WTC11 (cell line): ENCODE measurements around the gene ELP2. TPM values are rescaled to one million over a fixed set of nuclear protein-coding genes. Genes with fewer than 3 reads are reported as not detected.

ENCODE experiments used
- ATAC-seq: fragments of 200-7000 bp; cut with Tn5 transposase; 2 replicates; pipeline ENCODE4 v1.10.0; 2021; ENCODE audit warnings: mild to moderate bottlenecking, moderate library complexity
- CTCF ChIA-PET: fragments of 300-600 bp; sonication (Branson Sonifier 250); formaldehyde crosslinking; loops from one replicate; lab custom pipeline; 2021; ENCODE audit warnings: antibody characterized with exemption; lab: Charles Lee
- POLR2A ChIA-PET: fragments of 350-600 bp; sonication (Branson Sonifier 250); formaldehyde crosslinking; loops from one replicate; lab custom pipeline; 2021; ENCODE audit warnings: antibody characterized with exemption; lab: Charles Lee
- DNase-seq: peaks from one replicate; pipeline ENCODE4 v3.0.0; 2021; ENCODE audit warnings: low spot score
- H3K27ac Mint-ChIP-seq: 2 replicates; pipeline ENCODE4 v1.8.0; 2021; ENCODE audit warnings: mixed read lengths
- H3K27me3 Mint-ChIP-seq: 2 replicates; pipeline ENCODE4 v1.8.0; 2021; ENCODE audit warnings: low read depth, mild to moderate bottlenecking, moderate library complexity, mixed read lengths
- H3K36me3 Mint-ChIP-seq: 2 replicates; pipeline ENCODE4 v1.8.0; 2021; ENCODE audit warnings: mixed read lengths
- H3K4me1 Mint-ChIP-seq: 2 replicates; pipeline ENCODE4 v1.8.0; 2022; ENCODE audit warnings: mixed read lengths
- H3K4me3 Mint-ChIP-seq: 2 replicates; pipeline ENCODE4 v1.8.0; 2021; ENCODE audit warnings: mild to moderate bottlenecking, moderate library complexity, mixed read lengths
- H3K9me3 Mint-ChIP-seq: 2 replicates; pipeline ENCODE4 v1.8.0; 2021; ENCODE audit warnings: mixed read lengths
- E2F5 ChIP-seq: sonication (generic); formaldehyde crosslinking; IDR thresholded peaks from 2 replicates; pipeline ENCODE4 v1.8.1; 2022; ENCODE audit warnings: mild to moderate bottlenecking, moderate library complexity, missing genetic modification reagents
- ESRRA ChIP-seq: sonication (generic); formaldehyde crosslinking; IDR thresholded peaks from 2 replicates; pipeline ENCODE4 v1.8.1; 2022; ENCODE audit warnings: mild to moderate bottlenecking, missing genetic modification reagents, borderline replicate concordance
- FOXP1 ChIP-seq: sonication (generic); formaldehyde crosslinking; IDR thresholded peaks from 2 replicates; pipeline ENCODE4 v1.8.0; 2022; ENCODE audit warnings: missing genetic modification reagents, mild to moderate bottlenecking, moderate library complexity, borderline replicate concordance
- FOXP4 ChIP-seq: sonication (generic); formaldehyde crosslinking; IDR thresholded peaks from 2 replicates; pipeline ENCODE4 v1.8.0; 2022; ENCODE audit warnings: mild to moderate bottlenecking, missing genetic modification reagents
- GABPB1 ChIP-seq: sonication (generic); formaldehyde crosslinking; IDR thresholded peaks from 2 replicates; pipeline ENCODE4 v1.8.1; 2023; ENCODE audit warnings: mild to moderate bottlenecking, missing genetic modification reagents
- GTF2I ChIP-seq: fragments of 250-450 bp; sonication (Bioruptor Pico); conservative IDR thresholded peaks from 2 replicates; pipeline ENCODE4 v1.4.0; 2021; ENCODE audit warnings: mild to moderate bottlenecking
- JUN ChIP-seq: sonication (generic); formaldehyde crosslinking; IDR thresholded peaks from 2 replicates; pipeline ENCODE4 v1.8.0; 2023; ENCODE audit warnings: mild to moderate bottlenecking, missing genetic modification reagents
- MAX ChIP-seq: sonication (generic); formaldehyde crosslinking; IDR thresholded peaks from 2 replicates; pipeline ENCODE4 v1.8.0; 2022; ENCODE audit warnings: mild to moderate bottlenecking, missing genetic modification reagents
- MYBL2 ChIP-seq: sonication (generic); formaldehyde crosslinking; IDR thresholded peaks from 2 replicates; pipeline ENCODE4 v1.8.1; 2023; ENCODE audit warnings: mild to moderate bottlenecking, moderate library complexity, missing genetic modification reagents
- NFYB ChIP-seq: sonication (generic); formaldehyde crosslinking; conservative IDR thresholded peaks from 2 replicates; pipeline ENCODE4 v1.8.0; 2022; ENCODE audit warnings: low read depth, missing genetic modification reagents
- NR1H2 ChIP-seq: sonication (generic); formaldehyde crosslinking; IDR thresholded peaks from 2 replicates; pipeline ENCODE4 v1.9.0; 2021; ENCODE audit warnings: mild to moderate bottlenecking, moderate library complexity, missing genetic modification reagents
- NR2C2 ChIP-seq: sonication (generic); formaldehyde crosslinking; IDR thresholded peaks from 2 replicates; pipeline ENCODE4 v1.8.0; 2022; ENCODE audit warnings: mild to moderate bottlenecking, missing genetic modification reagents
- SMAD3 ChIP-seq: sonication (generic); formaldehyde crosslinking; IDR thresholded peaks from 2 replicates; pipeline ENCODE4 v1.8.0; 2022; ENCODE audit warnings: missing genetic modification reagents, mild to moderate bottlenecking, borderline replicate concordance
- SMAD4 ChIP-seq: sonication (generic); formaldehyde crosslinking; IDR thresholded peaks from 2 replicates; pipeline ENCODE4 v1.8.0; 2022; ENCODE audit warnings: mild to moderate bottlenecking, missing genetic modification reagents
- SP1 ChIP-seq: sonication (generic); formaldehyde crosslinking; conservative IDR thresholded peaks from 2 replicates; pipeline ENCODE4 v1.8.1; 2022; ENCODE audit warnings: missing genetic modification reagents
- TEAD1 ChIP-seq: sonication (generic); formaldehyde crosslinking; IDR thresholded peaks from 2 replicates; pipeline ENCODE4 v1.8.0; 2022; ENCODE audit warnings: mild to moderate bottlenecking, missing genetic modification reagents
- TEAD4 ChIP-seq: sonication (generic); formaldehyde crosslinking; IDR thresholded peaks from 2 replicates; pipeline ENCODE4 v1.8.0; 2022; ENCODE audit warnings: mild to moderate bottlenecking, missing genetic modification reagents
- ZNF138 ChIP-seq: sonication (generic); formaldehyde crosslinking; conservative IDR thresholded peaks from 2 replicates; pipeline ENCODE4 v1.8.1; 2022; ENCODE audit warnings: mild to moderate bottlenecking, moderate library complexity, missing genetic modification reagents
- ZNF423 ChIP-seq: fragments of 250-450 bp; sonication (Bioruptor Pico); IDR thresholded peaks from 2 replicates; pipeline ENCODE4 v2.1.2; 2022; ENCODE audit warnings: mild to moderate bottlenecking, moderate library complexity
- ZNF512 ChIP-seq: sonication (generic); formaldehyde crosslinking; IDR thresholded peaks from 2 replicates; pipeline ENCODE4 v1.8.1; 2022; ENCODE audit warnings: missing genetic modification reagents, borderline replicate concordance
- total RNA-seq: library from RNA; stranded (reverse); gene quantifications from 3 replicates; pipeline ENCODE4 v1.2.3, GENCODE V29; 2021
- TF ChIP-seq, protein P1 (sequence below): sonication (generic); formaldehyde crosslinking; IDR thresholded peaks from 2 replicates; pipeline ENCODE4 v1.8.0; 2022; ENCODE audit warnings: missing genetic modification reagents
- TF ChIP-seq, protein P2 (sequence below): sonication (generic); formaldehyde crosslinking; IDR thresholded peaks from 2 replicates; pipeline ENCODE4 v1.8.1; 2022; ENCODE audit warnings: mild to moderate bottlenecking, missing genetic modification reagents, moderate library complexity, borderline replicate concordance

The ELP2 gene
- total RNA-seq, 1 experiment from 2014 or later: 141 TPM

GRCh38 chr18:36187193-36187825 is 57.6 kb downstream of the ELP2 start, which contains the start of gene MOCOS (continued):
- TF ChIP-seq E2F5 (CRISPR knock-in tag): peak; percentile 90; the same call in 1 of the 2 replicates
- TF ChIP-seq FOXP1: peak; percentile 78; the same call in 1 of the 2 replicates
- TF ChIP-seq JUN (CRISPR knock-in tag): no peak
- TF ChIP-seq, protein P1, sequence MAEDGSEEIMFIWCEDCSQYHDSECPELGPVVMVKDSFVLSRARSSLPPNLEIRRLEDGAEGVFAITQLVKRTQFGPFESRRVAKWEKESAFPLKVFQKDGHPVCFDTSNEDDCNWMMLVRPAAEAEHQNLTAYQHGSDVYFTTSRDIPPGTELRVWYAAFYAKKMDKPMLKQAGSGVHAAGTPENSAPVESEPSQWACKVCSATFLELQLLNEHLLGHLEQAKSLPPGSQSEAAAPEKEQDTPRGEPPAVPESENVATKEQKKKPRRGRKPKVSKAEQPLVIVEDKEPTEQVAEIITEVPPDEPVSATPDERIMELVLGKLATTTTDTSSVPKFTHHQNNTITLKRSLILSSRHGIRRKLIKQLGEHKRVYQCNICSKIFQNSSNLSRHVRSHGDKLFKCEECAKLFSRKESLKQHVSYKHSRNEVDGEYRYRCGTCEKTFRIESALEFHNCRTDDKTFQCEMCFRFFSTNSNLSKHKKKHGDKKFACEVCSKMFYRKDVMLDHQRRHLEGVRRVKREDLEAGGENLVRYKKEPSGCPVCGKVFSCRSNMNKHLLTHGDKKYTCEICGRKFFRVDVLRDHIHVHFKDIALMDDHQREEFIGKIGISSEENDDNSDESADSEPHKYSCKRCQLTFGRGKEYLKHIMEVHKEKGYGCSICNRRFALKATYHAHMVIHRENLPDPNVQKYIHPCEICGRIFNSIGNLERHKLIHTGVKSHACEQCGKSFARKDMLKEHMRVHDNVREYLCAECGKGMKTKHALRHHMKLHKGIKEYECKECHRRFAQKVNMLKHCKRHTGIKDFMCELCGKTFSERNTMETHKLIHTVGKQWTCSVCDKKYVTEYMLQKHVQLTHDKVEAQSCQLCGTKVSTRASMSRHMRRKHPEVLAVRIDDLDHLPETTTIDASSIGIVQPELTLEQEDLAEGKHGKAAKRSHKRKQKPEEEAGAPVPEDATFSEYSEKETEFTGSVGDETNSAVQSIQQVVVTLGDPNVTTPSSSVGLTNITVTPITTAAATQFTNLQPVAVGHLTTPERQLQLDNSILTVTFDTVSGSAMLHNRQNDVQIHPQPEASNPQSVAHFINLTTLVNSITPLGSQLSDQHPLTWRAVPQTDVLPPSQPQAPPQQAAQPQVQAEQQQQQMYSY (CRISPR knock-in tag): peak; percentile 45
- no peak for TF ChIP-seq ZNF138 (CRISPR knock-in tag)
- TF ChIP-seq ESRRA (CRISPR knock-in tag): no peak
- peak; percentile 45; the same call in 1 of the 2 replicates for TF ChIP-seq GABPB1 (CRISPR knock-in tag)
- no peak for TF ChIP-seq ZNF423 (CRISPR knock-in tag)
- TF ChIP-seq ZNF512: no peak
- TF ChIP-seq NR2C2 (CRISPR knock-in tag): no peak
- no peak for TF ChIP-seq GTF2I (CRISPR knock-in tag)
- TF ChIP-seq SMAD3 (CRISPR knock-in tag): no peak
- TF ChIP-seq TEAD1: no peak; the same call in 1 of the 2 replicates
- TF ChIP-seq, protein P2, sequence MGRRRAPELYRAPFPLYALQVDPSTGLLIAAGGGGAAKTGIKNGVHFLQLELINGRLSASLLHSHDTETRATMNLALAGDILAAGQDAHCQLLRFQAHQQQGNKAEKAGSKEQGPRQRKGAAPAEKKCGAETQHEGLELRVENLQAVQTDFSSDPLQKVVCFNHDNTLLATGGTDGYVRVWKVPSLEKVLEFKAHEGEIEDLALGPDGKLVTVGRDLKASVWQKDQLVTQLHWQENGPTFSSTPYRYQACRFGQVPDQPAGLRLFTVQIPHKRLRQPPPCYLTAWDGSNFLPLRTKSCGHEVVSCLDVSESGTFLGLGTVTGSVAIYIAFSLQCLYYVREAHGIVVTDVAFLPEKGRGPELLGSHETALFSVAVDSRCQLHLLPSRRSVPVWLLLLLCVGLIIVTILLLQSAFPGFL (CRISPR knock-in tag): no peak
- no peak for TF ChIP-seq SMAD4 (CRISPR knock-in tag)
- no peak for TF ChIP-seq NFYB
- TF ChIP-seq MAX (CRISPR knock-in tag): peak; percentile 55; the same call in 1 of the 2 replicates

DNA sequence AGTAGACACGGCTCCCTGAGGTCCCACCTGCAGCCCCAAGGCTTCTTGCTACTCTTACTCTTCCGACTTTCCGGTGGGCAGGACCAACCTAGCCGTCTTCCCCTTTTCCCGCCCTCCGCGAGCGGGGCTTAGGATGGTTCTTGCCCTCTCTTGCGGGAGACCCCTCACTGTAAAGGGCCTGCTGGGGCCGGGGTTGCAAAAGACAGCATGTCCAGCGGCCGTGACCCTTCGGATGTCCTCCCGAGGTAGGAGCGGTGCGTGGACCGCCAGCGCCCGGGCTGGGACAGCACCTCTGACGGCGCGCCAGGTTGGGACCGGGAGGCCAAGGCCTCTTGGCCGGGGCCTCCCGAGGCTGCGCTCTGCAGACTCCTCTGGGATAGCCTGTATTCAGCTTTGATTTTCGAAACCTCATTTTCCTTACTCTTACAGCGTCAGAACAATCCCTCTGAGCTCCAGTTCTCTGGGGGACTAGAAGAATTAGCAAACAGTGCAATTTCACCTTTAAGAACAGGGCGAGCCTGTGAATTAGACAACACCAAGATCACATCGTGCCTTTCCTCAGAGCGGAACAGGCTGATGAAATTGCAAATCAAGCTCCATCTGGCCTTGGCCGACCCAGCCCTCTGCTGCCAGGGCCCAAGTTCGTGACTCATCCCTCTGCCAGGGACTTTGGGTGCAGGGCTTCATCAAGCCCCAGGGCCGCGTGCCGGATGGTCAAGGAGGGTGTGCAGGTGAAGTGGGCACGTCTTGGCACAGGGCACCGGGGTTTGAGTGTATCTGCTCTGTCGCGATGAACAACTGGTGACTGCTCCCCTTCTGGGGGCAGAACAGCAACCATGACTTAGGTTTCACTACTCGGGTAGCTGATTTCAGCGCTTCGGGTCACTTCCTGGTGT is 58.4 kb downstream of the ELP2 start:
- H3K4me3 Mint-ChIP-seq: peak overlapping the region; percentile 80
- ChIA-PET CTCF (interaction anchor here (0.8 to 4.6 kb wide), 12 partner anchors 8 to 238 kb away, joined by 3 to 29 read pairs (median 5); no protein-coding TSS in a partner anchor), POLR2A (interaction anchor here (0.6 to 2.1 kb wide), 6 partner anchors 9 to 216 kb away, joined by 3 to 8 read pairs (median 5); partner anchors contain the start of genes ELP2, FHOD3, RMP24 and SLC39A6)
- peak overlapping the region; percentile 74; the same call in 1 of the 2 replicates for H3K27ac Mint-ChIP-seq
- H3K27me3 Mint-ChIP-seq: peaks cover 51% of the 10 kb centered on the region
- DNase-seq: peak; percentile 50
- H3K4me1 Mint-ChIP-seq: peaks cover 23% of the 10 kb centered on the region
- no peaks in the 10 kb centered on the region for H3K9me3 Mint-ChIP-seq
- peak; percentile 25 for ATAC-seq
- H3K36me3 Mint-ChIP-seq: peaks cover 5% of the 10 kb centered on the region; the same call in 1 of the 2 replicates
- TF ChIP-seq GABPB1 (CRISPR knock-in tag): peak; percentile 95
- TF ChIP-seq JUN (CRISPR knock-in tag): no peak
- no peak for TF ChIP-seq TEAD4 (CRISPR knock-in tag)
- no peak for TF ChIP-seq NR1H2 (CRISPR knock-in tag)
- TF ChIP-seq SP1 (CRISPR knock-in tag): 0 out of 2 replicates have a peak, but pooled peaks have one; percentile 15
- TF ChIP-seq MAX (CRISPR knock-in tag): peak; percentile 58; the same call in 1 of the 2 replicates
- TF ChIP-seq MYBL2 (CRISPR knock-in tag): peak; percentile 64; the same call in 1 of the 2 replicates
- TF ChIP-seq FOXP4 (CRISPR knock-in tag): 0 out of 2 replicates have a peak, but pooled peaks have one; percentile 31
